SKM-1 treated with dmso at 0.1 percent for 144 hours (cell line): ENCODE results near the gene ZNF184.

Source experiments
- DNase-seq: peaks from one replicate; lab custom pipeline; 2025; ENCODE audit not compliant: unreplicated experiment; lab: John Stamatoyannopoulos, UW

ZNF184 gene

DNA sequence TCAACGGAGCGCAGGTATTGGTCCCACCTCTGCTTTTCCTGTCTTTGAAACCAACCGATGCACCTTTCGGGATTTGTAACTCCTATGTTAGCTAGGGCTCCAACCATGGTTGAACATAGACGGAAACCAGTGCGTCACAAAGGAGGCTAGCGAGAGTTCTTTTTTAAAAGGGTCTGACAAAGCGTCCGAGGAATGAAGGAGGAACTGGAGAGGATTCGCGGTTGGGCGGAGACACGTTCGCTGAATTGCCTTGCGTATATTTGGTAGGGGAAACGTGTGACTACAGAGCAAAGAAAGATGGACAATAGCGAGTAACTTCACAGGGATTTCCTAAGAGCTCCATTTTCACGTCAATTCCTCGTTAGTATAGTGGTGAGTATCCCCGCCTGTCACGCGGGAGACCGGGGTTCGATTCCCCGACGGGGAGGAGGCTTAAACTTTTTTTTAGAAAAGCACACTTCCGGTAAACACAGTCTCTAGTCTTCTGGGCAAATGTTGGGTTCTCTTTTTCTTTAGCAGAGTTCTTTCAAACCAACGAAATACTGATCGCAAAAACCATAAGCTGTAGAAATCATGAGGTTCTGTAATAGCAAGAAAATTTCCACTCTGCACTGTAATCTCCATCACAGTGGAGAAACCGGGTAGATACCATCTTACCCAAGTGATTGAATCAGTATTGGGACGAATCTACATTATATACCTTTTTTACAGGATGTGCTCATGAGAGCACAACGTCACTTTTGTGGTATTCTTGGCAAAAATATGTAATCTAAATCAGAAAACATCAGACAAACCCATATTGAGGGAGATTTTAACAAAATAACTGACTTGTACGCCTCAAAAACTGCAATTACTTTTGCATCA, 6.6 kb upstream of the ZNF184 start:
- DNase-seq = peak; percentile 92

DNA sequence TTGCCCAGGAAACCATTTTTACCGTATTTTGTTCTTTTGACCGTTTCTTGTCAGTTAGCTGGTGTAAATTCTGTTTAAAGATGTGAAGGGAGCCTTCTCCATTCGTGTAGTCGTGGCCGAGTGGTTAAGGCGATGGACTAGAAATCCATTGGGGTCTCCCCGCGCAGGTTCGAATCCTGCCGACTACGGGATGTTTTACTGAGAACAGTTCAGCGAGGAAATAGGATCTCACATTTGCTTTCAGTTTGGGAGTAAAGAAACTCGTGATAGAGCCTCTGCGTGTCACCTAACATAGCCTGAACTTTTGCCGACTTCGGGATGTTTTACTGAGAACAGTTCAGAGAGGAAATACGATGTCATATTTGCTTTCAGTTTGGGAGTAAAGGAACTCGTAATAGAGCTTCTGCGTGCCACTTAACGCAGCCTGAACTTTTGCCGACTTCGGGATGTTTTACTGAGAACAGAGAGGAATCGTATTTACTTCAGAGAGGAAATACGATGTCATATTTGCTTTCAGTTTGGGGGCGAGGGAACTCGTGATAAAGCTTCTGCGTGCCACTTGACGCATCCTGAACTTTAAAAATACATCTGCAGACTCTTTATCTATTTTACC, 5.9 kb upstream of the ZNF184 start:
- DNase-seq = peak; percentile 71

DNA sequence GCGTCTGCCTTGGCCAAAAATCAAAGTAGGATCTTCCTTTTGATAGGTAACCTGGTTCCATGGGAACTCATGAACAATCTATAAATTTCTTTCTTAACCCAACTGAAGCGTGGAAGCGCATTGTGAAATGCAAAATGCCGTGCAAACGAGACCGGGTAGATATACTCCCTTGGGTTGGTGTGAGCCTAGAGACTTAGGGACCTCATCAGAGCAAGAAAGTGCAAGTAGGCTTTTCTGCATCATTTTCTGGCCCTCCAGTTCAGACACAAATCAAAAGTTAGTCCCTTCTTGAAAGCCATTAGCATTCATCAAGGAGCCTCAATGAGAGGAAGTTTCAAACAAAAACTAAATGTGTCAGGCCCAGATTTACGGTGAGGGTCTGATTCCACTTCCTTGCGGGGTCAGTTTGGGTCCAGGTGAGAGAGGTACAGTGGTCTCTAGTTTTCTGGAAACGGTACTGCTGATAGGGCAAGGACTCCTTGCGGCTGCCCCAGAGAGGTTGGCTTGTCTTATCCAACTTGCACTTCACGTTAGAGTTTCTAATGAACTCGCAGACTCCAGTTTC, 5.3 kb upstream of the ZNF184 start:
- DNase-seq = no peak

DNA sequence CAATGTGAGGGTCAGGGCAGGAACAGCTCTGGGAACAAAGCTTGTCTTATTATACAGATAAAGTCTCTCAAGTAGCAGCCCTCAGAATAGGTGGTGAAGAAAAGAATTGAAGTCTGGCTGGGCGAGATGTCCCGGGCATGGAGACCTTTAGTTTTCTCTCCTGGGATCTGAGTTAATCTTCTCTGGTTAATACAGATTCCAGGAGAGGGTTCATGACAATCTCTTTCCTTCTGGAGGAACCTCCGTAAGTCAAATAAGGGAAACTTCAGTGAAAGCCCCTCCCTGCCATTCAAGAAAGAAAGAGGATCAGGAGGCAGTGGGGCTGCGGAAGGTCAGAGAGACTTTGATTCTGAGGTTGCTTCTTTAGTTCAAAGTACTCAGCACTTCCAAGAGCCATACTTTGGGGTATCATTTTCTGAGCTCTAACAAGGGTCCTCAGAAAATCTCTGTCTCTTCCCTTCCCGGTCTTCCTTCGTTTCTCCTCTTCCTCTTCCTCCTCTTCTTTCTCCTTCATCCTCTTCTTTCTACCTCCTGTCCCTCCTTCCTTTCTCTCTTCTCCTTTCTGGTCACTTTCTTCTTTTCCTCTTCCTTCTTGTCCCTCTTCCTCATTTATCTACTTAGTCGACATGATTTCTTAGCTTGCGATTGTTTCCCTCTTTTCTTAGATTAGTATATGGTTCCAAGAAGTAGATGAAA, 4.6 kb upstream of the ZNF184 start:
- no peak for DNase-seq

DNA sequence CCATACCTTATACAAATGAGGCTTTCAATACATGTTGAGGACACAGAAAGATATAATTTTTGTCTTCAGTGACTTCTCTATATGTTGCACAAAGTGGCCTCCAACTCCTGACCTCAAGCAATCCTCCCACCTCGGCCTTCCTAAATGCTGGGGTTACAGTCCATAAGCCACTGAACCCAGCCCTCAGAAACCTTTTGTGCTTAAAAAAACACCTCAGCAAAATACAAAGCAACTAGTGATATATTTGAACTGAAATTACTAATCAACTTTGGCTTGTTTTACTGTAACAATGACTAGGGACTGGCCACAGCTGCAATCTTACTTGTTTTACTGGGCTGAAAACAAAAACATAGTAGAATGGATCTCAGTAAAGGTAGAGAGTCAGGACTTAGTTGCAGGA, 3.2 kb upstream of the ZNF184 start:
- DNase-seq = no peak

DNA sequence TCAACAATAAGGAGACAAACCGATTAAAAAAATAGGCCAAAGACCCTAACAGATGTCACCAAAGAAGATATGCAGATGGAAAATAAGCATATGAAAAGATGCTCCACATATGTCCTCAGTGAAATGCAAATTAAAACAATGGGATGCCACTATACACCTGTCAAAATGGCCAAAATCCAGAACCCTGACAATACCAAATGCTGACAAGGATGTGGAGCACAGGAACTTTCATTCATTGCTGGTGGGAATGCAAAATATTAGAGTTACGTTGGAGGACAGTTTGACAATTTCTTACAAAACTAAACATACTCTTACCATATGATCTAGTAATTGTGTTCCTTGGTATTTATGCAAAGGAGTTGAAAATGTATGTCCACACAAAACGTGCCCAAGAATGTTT, 1.8 kb upstream of the ZNF184 start:
- DNase-seq = no peak

DNA sequence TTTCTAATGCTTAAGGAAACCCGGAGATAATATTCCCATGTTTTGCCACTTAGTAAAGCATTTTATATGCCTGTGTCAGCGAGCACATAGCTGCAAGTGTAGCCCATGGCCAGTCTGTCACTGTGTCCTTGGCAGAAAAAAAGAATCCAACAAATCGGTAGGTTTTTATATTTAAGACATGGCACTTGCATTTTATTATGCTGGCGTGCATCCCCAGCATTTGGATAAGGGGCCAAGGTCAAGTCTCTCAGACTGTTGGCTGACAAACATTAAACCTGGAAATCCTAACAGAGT, 1.2 kb upstream of the ZNF184 start:
- DNase-seq = no peak

DNA sequence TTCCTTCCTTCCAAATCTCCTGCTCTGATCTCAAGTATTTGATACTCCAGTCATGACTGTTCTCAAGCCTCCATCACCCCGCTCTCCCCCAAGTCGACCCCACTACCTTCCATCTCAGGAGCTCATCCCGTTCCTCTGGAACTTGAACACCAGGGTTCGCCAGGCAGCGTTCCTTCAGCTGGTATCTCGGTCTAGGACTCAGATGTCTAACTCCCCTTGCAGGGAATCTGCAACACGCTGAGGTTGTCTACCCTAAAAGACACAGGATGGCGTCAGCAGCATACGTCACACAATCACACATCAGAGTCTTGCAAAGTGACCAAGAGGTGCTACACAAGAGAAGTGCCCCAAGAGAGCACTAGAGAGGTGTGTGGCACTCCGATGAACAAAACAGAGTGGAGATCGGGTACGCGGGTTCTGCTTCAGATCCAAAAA, 706 bp downstream of the ZNF184 start:
- DNase-seq = peak; percentile 60

DNA sequence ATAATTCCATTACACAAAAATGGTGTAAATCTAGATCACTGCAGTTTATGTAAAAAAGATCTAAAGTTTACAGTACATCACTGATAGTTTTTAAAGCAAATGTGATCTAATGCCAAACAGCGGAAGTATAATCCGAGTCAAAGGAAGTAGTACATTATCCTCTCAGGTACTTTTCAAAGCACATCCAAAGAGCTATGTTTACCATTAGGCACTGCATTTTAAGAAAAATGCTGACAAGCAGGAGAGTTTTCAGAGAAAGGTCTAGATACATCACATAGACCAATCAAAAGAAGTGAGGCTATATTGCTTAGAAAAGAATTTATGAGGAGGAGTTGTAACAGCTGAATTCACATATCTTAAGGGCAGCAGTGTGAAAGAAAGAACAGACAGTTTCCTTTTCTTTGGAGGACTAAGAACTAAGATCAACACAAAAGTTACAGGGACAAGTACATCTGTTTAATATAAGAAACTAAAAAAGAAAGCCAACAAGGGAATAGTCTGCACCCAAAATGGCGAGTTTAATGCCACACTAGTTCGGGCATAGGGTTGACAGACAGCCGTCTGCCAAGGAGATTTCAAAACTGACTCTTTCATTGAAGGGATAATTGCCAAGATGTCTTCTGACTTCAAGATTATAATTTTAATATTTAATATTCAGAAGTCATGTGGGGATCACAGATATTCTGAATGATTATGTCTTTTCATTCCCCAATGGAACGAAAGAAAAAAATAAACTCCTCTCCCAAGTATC, 1.4 kb downstream of the ZNF184 start:
- DNase-seq = no peak

DNA sequence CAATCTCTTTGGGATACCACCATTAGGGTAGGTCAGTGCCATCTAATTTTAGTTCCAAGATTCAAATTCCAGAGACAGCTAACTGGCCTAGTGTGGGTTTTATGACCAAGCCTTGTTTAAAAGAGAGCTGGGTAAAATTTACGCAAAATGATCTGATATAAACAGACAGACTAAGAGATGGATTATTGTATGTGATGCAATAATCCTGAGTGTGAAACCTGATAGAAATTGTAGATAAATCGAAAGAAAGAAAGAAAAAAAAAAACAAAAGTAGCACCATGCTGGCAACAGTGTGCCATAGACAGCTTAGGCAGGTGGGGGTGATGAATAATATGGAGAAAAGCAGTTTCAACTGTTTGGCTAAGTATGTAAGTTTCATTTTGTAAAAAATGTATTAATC, 2.9 kb downstream of the ZNF184 start:
- no peak for DNase-seq

DNA sequence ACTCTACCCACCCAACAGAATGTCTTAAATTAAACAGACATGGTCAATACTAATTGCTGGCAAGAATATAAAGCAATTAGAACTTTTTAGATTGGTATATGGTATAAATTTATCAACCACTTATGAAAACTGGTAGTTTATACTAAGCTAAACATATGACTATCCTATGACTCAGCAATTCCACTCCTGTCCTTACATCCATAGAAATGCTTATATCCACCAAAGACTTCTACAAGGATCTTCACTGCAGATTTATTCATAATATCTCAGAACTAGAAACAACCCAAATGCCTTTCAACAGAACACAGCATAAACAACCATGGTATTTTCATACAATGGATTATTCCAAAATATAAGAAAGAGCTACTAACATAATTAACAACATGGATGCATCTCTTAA, 4.6 kb downstream of the ZNF184 start:
- DNase-seq = no peak

DNA sequence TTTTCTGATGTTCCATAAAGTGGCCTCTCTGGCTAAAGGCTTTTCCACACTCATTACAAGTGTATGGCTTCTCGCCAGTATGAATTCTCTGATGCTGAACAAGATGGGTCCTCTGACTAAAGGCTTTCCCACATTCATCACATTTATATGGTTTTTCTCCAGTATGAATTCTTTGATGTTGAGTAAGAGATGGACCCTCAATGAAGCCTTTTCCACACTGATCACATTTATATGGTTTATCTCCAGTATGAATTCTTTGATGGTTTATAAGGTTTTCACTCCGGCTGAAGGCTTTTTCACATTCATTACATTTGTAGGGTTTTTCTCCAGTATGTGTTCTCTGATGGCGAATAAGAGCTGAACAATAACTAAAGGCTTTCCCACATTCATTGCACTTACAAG, 20.4 kb downstream of the ZNF184 start:
- DNase-seq = no peak

DNA sequence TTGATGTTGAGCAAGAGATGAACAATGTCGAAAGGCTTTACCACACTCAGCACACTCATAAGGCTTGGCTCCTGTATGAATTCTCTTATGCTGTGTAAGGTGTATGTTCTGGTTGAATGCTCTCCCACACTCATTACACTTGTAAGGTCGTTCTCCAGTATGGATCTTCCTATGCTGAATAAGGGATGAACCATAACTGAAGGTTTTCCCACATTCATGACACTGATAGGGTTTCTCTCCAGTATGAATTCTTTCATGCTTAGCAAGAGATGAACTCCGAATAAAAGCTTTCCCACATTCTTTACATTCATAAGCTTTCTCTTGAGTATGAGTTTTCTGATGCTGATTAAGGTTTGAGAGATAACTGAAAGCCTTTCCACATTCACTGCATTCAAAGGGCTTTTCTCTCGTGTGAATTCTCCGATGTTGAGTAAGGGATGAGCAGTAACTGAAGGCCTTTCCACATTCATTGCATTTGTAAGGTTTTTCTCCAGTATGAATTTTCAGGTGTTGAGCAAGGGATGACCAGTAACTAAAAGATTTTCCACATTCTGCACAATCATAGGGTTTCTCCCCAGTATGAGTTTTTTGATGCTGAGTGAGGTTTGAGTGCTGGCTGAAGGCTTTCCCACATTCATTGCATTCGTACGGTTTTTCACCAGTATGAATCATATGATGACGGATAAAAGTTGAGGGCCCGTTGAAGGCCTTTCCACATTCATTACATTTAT, 21.1 kb downstream of the ZNF184 start:
- no peak for DNase-seq

DNA sequence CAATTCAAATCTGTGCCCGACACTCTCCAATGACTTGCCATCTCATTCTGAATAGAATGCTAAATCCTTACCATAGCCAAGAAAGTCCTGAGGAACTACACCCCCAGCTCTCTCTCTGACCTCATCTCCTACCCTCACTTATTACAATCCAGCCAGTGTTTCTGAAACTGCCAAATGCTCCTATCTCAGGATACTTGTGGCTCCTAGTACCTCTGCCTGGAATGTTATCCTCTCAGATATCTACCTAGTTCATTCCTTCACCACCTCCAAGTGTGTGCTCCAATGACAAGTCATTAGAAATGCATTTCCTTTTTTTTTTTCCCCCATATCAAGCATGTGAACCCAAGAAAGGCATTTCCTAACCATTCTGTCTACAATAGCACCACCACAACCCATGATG, 24.4 kb downstream of the ZNF184 start:
- no peak for DNase-seq

DNA sequence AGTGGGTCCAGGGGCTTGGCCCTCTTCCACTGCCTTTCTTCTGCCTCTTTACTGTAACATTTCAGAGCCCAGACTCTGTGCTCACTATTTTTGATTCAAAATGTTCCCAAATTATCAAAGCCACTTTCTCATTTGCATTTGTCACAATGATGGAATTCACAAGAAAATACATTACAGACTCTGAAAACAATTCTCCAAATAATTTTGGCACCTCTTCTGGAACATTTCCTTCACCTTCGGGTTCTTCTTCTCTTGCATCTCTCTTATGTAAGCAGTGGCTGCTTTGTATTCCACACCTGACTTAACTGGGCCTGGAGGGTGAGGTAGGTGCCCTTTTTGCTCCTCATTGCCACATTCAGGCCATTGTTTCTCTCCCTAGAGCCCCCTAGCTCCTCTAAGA, 30.0 kb downstream of the ZNF184 start:
- DNase-seq = no peak

DNA sequence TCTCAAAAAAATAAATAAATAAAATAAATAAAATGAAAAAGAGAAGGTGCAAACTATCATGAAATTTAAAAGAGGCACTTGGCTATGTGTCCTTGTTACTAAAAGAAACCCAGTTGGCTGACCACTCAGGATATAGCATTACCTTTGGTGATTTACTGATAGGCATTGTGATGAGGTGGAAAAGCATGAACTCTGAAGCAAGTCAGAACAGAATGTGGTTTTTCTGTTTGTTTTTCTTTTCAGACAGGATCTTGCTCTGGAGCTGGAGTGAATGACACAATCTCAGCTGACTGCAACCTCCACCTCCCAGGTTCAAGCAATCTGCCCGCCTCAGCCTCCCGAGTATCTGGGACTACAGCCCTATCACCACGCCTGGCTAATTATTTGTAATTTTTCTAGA, 31.9 kb downstream of the ZNF184 start:
- no peak for DNase-seq

DNA sequence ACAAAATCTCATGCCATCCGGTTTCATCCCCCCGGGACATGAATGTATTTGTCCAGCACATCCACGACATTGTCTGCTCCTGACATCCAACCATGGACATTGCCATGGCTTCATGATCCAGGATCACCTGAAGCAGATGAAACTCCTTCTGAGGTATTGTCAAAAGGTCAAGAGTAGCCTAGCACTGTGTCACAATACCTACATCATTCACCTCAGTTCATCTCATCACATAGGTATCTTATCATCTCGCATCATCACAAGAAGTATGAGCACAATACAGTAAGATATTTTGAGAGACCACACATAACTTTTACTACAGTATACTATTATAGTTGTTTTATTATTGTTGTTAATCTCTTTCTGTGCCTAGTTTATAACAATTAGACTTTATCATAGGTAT, 33.5 kb downstream of the ZNF184 start:
- DNase-seq = no peak

DNA sequence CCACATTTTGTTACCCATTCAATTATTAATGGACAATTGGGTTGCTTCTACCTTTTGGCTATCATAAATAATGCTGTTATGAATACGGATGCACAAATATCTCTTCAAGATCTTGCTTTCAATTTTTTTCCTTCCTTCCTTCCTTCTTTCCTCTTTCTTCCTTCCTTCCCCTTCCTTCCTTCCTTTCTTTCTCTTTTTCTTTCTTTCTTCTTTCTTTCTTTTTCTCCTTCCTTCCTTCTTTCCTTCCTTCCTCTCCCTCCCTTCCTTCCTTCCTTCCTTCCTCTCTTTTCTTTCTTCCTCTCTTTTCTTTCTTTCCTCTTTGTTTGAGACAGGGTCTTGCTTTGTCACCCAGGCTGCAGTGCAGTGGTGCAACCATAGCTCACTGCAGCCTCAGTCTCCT, 39.2 kb downstream of the ZNF184 start:
- no peak for DNase-seq

DNA sequence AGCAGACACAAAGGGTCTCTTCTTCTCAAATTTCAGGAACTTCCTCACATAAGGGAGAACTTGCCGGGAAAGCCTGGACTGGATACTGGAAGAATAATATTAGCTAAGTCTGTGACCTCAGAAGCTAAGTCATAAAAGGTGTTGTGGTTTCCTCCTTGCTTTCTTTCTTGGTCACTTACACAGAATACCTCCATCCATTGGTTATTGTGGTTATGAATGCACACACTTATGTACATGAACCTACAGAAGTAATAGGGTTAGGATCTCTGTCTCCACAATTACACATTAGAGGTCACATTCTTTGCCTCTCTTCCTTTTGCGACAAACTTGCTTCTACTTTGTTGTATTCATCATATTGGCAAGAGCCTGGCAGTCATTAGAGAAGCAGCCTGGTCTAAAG, 43.9 kb downstream of the ZNF184 start:
- DNase-seq = no peak

DNA sequence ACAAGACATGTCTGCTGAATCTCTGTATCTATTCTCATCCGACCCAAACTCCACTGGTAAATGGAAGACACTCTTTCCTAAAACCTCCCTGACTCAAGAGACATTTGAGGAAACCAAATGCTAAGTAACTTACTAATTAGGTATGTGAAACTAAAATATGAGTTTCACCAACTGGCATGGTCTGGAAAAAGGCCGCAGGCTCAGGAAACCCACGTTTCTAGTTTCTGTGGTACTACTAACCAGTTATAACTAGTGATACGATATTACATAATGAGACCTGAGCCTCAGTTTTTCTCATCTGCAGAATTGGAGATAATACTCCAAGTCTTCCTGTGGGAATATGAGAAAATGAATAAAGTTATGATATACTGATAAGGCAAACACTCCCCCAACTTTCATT, 44.4 kb downstream of the ZNF184 start:
- DNase-seq = no peak
